ENCODE data around the gene VPS13D.
A peak's percentile ranks its signal among the peaks of the same experiment; 100 is the strongest.

VPS13D gene

GRCh38 chr1:12229835-12230548, at the start of gene VPS13D:
TSS of gene VPS13D (plus strand) at chr1:12230030. CDS start at chr1:12234267, 4,237 bp downstream.
- H3K9me3 ChIP-seq (ENCODE audit: low read length) = no peaks in the 10 kb centered on the region
- peaks cover 7% of the 10 kb centered on the region for H3K4me1 ChIP-seq (ENCODE audit: insufficient read depth, low read length)
- peak within 1 kb of the TSS; percentile 90 for H3K9ac ChIP-seq (ENCODE audit: low read length)
- H3K4me3 ChIP-seq (ENCODE audit: low read depth in 1 of 2, low read length in 2 of 2) = peak within 1 kb of the TSS; percentile 84 to 97
- peak within 1 kb of the TSS; percentile 29 for H3K27ac ChIP-seq (ENCODE audit: low read depth, low read length)
- H3K27me3 ChIP-seq (ENCODE audit: control insufficient read depth in 1 of 2, insufficient read depth in 2 of 2, low read length in 2 of 2) = no peaks in the 10 kb centered on the region
- H3K36me3 ChIP-seq (ENCODE audit: insufficient read depth, low read length) = no peaks in the 10 kb centered on the region

GRCh38 chr1:12180315-12180714, 49.5 kb upstream of the VPS13D start:
- H3K9ac ChIP-seq (ENCODE audit: low read length) = no peak overlapping the region
- no peaks in the 10 kb centered on the region for H3K27me3 ChIP-seq (ENCODE audit: control insufficient read depth in 1 of 2, insufficient read depth in 2 of 2, low read length in 2 of 2)
- H3K27ac ChIP-seq (ENCODE audit: low read depth, low read length) = no peak overlapping the region
- H3K9me3 ChIP-seq (ENCODE audit: low read length) = no peaks in the 10 kb centered on the region
- H3K4me3 ChIP-seq (ENCODE audit: low read depth in 1 of 2, low read length in 2 of 2) = no peak overlapping the region
- H3K36me3 ChIP-seq (ENCODE audit: insufficient read depth, low read length) = no peaks in the 10 kb centered on the region
- peaks cover 35% of the 10 kb centered on the region for H3K4me1 ChIP-seq (ENCODE audit: insufficient read depth, low read length)

- H3K4me1 ChIP-seq (ENCODE audit: insufficient read depth, low read length) = peaks cover 41% of the 10 kb centered on the region
- H3K27me3 ChIP-seq (ENCODE audit: control insufficient read depth in 1 of 2, insufficient read depth in 2 of 2, low read length in 2 of 2) = no peaks in the 10 kb centered on the region
- H3K4me3 ChIP-seq (ENCODE audit: low read depth in 1 of 2, low read length in 2 of 2) = no peak overlapping the region
- no peaks in the 10 kb centered on the region for H3K9me3 ChIP-seq (ENCODE audit: low read length)
- H3K9ac ChIP-seq (ENCODE audit: low read length) = no peak overlapping the region
- no peak overlapping the region for H3K27ac ChIP-seq (ENCODE audit: low read depth, low read length)
- H3K36me3 ChIP-seq (ENCODE audit: insufficient read depth, low read length) = no peaks in the 10 kb centered on the region
These were observed 48.9 kb upstream of the VPS13D start for GRCh38 chr1:12180903-12181302.

GRCh38 chr1:12181568-12181967, 48.3 kb upstream of the VPS13D start:
- Histone ChIP-seq H3K9ac (ENCODE audit: low read length) (no peak overlapping the region), H3K9me3 (ENCODE audit: low read length) (no peaks in the 10 kb centered on the region), H3K4me1 (ENCODE audit: insufficient read depth, low read length) (peaks cover 47% of the 10 kb centered on the region), H3K27ac (ENCODE audit: low read depth, low read length) (no peak overlapping the region), H3K4me3 (ENCODE audit: low read depth in 1 of 2, low read length in 2 of 2) (no peak overlapping the region), H3K36me3 (ENCODE audit: insufficient read depth, low read length) (no peaks in the 10 kb centered on the region), H3K27me3 (ENCODE audit: control insufficient read depth in 1 of 2, insufficient read depth in 2 of 2, low read length in 2 of 2) (no peaks in the 10 kb centered on the region)

GRCh38 chr1:12182410-12182984, 47.3 kb upstream of the VPS13D start:
- Histone ChIP-seq H3K27ac (ENCODE audit: low read depth, low read length) (no peak overlapping the region), H3K36me3 (ENCODE audit: insufficient read depth, low read length) (no peaks in the 10 kb centered on the region), H3K4me3 (ENCODE audit: low read depth in 1 of 2, low read length in 2 of 2) (no peak overlapping the region), H3K9ac (ENCODE audit: low read length) (no peak overlapping the region), H3K9me3 (ENCODE audit: low read length) (no peaks in the 10 kb centered on the region), H3K4me1 (ENCODE audit: insufficient read depth, low read length) (peaks cover 48% of the 10 kb centered on the region), H3K27me3 (ENCODE audit: control insufficient read depth in 1 of 2, insufficient read depth in 2 of 2, low read length in 2 of 2) (no peaks in the 10 kb centered on the region)

- H3K9ac ChIP-seq (ENCODE audit: low read length) = no peak overlapping the region
- no peaks in the 10 kb centered on the region for H3K9me3 ChIP-seq (ENCODE audit: low read length)
- H3K4me3 ChIP-seq (ENCODE audit: low read depth in 1 of 2, low read length in 2 of 2) = no peak overlapping the region
- no peak overlapping the region for H3K27ac ChIP-seq (ENCODE audit: low read depth, low read length)
- no peaks in the 10 kb centered on the region for H3K27me3 ChIP-seq (ENCODE audit: control insufficient read depth in 1 of 2, insufficient read depth in 2 of 2, low read length in 2 of 2)
- H3K4me1 ChIP-seq (ENCODE audit: insufficient read depth, low read length) = peaks cover 41% of the 10 kb centered on the region
- no peaks in the 10 kb centered on the region for H3K36me3 ChIP-seq (ENCODE audit: insufficient read depth, low read length)
These were observed 46.6 kb upstream of the VPS13D start for GRCh38 chr1:12183095-12183794.

- H3K27ac ChIP-seq (ENCODE audit: low read depth, low read length) = peak overlapping the region; percentile 40
- no peaks in the 10 kb centered on the region for H3K36me3 ChIP-seq (ENCODE audit: insufficient read depth, low read length)
- peak overlapping the region in 1 of 2 donors; percentile 32 for H3K4me3 ChIP-seq (ENCODE audit: low read depth in 1 of 2, low read length in 2 of 2)
- H3K9ac ChIP-seq (ENCODE audit: low read length) = no peak overlapping the region
- no peaks in the 10 kb centered on the region for H3K27me3 ChIP-seq (ENCODE audit: control insufficient read depth in 1 of 2, insufficient read depth in 2 of 2, low read length in 2 of 2)
- H3K9me3 ChIP-seq (ENCODE audit: low read length) = no peaks in the 10 kb centered on the region
- H3K4me1 ChIP-seq (ENCODE audit: insufficient read depth, low read length) = peaks cover 36% of the 10 kb centered on the region
These were observed 45.7 kb upstream of the VPS13D start for GRCh38 chr1:12184008-12184681.

- H3K27ac ChIP-seq (ENCODE audit: low read depth, low read length) = peak overlapping the region; percentile 47
- H3K4me1 ChIP-seq (ENCODE audit: insufficient read depth, low read length) = peaks cover 36% of the 10 kb centered on the region
- H3K9ac ChIP-seq (ENCODE audit: low read length) = no peak overlapping the region
- no peaks in the 10 kb centered on the region for H3K9me3 ChIP-seq (ENCODE audit: low read length)
- H3K36me3 ChIP-seq (ENCODE audit: insufficient read depth, low read length) = no peaks in the 10 kb centered on the region
- no peaks in the 10 kb centered on the region for H3K27me3 ChIP-seq (ENCODE audit: control insufficient read depth in 1 of 2, insufficient read depth in 2 of 2, low read length in 2 of 2)
- peak overlapping the region in 1 of 2 donors; percentile 32 for H3K4me3 ChIP-seq (ENCODE audit: low read depth in 1 of 2, low read length in 2 of 2)
These were observed 44.6 kb upstream of the VPS13D start for GRCh38 chr1:12185036-12185917.

GRCh38 chr1:12185918-12186678, 43.7 kb upstream of the VPS13D start:
- no peaks in the 10 kb centered on the region for H3K27me3 ChIP-seq (ENCODE audit: control insufficient read depth in 1 of 2, insufficient read depth in 2 of 2, low read length in 2 of 2)
- H3K36me3 ChIP-seq (ENCODE audit: insufficient read depth, low read length) = no peaks in the 10 kb centered on the region
- peak overlapping the region; percentile 47 for H3K27ac ChIP-seq (ENCODE audit: low read depth, low read length)
- no peak overlapping the region for H3K4me3 ChIP-seq (ENCODE audit: low read depth in 1 of 2, low read length in 2 of 2)
- H3K4me1 ChIP-seq (ENCODE audit: insufficient read depth, low read length) = peaks cover 36% of the 10 kb centered on the region
- H3K9ac ChIP-seq (ENCODE audit: low read length) = no peak overlapping the region
- H3K9me3 ChIP-seq (ENCODE audit: low read length) = no peaks in the 10 kb centered on the region

- H3K27ac ChIP-seq (ENCODE audit: low read depth, low read length) = no peak overlapping the region
- no peaks in the 10 kb centered on the region for H3K9me3 ChIP-seq (ENCODE audit: low read length)
- no peak overlapping the region for H3K9ac ChIP-seq (ENCODE audit: low read length)
- H3K36me3 ChIP-seq (ENCODE audit: insufficient read depth, low read length) = no peaks in the 10 kb centered on the region
- no peak overlapping the region for H3K4me3 ChIP-seq (ENCODE audit: low read depth in 1 of 2, low read length in 2 of 2)
- no peaks in the 10 kb centered on the region for H3K27me3 ChIP-seq (ENCODE audit: control insufficient read depth in 1 of 2, insufficient read depth in 2 of 2, low read length in 2 of 2)
- peaks cover 36% of the 10 kb centered on the region for H3K4me1 ChIP-seq (ENCODE audit: insufficient read depth, low read length)
These were observed 43.2 kb upstream of the VPS13D start for GRCh38 chr1:12186679-12186985.
